Lung (tissue), 12 donors: ENCODE data around the gene RABGAP1L. TPM values are rescaled to one million over a fixed set of nuclear protein-coding genes. Genes with fewer than 3 reads are reported as not detected.

ENCODE experiments used
- ATAC-seq: fragments of 200-7000 bp; cut with Tn5 transposase; one replicate; pipeline ENCODE4 v1.9.1; 2020; ENCODE audit warnings: moderate number of reproducible peaks; ENCODE audit not compliant: insufficient read depth, low FRiP score
- DNase-seq, 3 donors: peaks; one replicate each; pipeline ENCODE4 v3.0.0-alpha.2; 2013 to 2017
- H3K27ac ChIP-seq, 2 donors: one replicate each; pipeline ENCODE4 v1.5.1; 2013; ENCODE audit warnings: mild to moderate bottlenecking in 2 of 2, moderate library complexity in 2 of 2, control low read depth in 1 of 2, inconsistent platforms in 1 of 2, low read depth in 1 of 2, low read length in 1 of 2
- H3K27me3 ChIP-seq, 3 donors: one replicate each; pipeline ENCODE4 v1.5.1; 2013; ENCODE audit warnings: low read length in 2 of 3; ENCODE audit not compliant: control insufficient read depth in 3 of 3, insufficient read depth in 3 of 3
- H3K36me3 ChIP-seq, 4 donors: one replicate each; pipeline ENCODE4 v1.5.1; 2013; ENCODE audit warnings: low read length in 4 of 4, mild to moderate bottlenecking in 1 of 4, moderate library complexity in 1 of 4; ENCODE audit not compliant: control insufficient read depth in 4 of 4, insufficient read depth in 4 of 4
- H3K4me1 ChIP-seq, 5 donors: one replicate each; pipeline ENCODE4 v1.5.1; 2013; ENCODE audit warnings: low read length in 5 of 5, mild to moderate bottlenecking in 2 of 5, moderate library complexity in 1 of 5; ENCODE audit not compliant: control insufficient read depth in 5 of 5, insufficient read depth in 5 of 5
- H3K4me3 ChIP-seq: one replicate; pipeline ENCODE4 v1.5.1; 2013; ENCODE audit warnings: mild to moderate bottlenecking, control low read depth, moderate library complexity
- H3K9ac ChIP-seq, 2 donors: one replicate each; pipeline ENCODE4 v1.5.1; 2013; ENCODE audit warnings: low read length in 2 of 2, control low read depth in 1 of 2; ENCODE audit not compliant: insufficient read depth in 1 of 2
- H3K9me3 ChIP-seq, 4 donors: one replicate each; pipeline ENCODE4 v1.5.1; 2013; ENCODE audit warnings: low read length in 3 of 4, mild to moderate bottlenecking in 1 of 4, moderate library complexity in 1 of 4; ENCODE audit not compliant: control insufficient read depth in 4 of 4, insufficient read depth in 3 of 4
- WGBS, 2 donors: extraction: QIAGEN DNeasy Blood & Tissue Kit; methylation state at CpG; one replicate each; pipeline ENCODE4 v1.1.7; 2013; 5-methylcytosine and 5-hydroxymethylcytosine counted together
- polyA plus RNA-seq, 2 donors: library from polyadenylated mRNA; stranded (reverse); fragments of 200-250 nt; gene quantifications; one replicate each; pipeline ENCODE4 v1.2.1, GENCODE V29; 2013
- total RNA-seq, 2 donors: library from RNA; depleted of rRNA in 1 of 2; stranded (reverse); fragments of >200 nt in 1 of 2; gene quantifications; one replicate each; pipeline ENCODE4 v1.2.1, GENCODE V29; 2014 to 2021
- TF ChIP-seq, protein P1 (sequence below): IDR thresholded peaks from 2 replicates; pipeline ENCODE4 v1.5.1; 2012; ENCODE audit warnings: mild to moderate bottlenecking; ENCODE audit errors: control extremely low read depth, extremely low read depth
- donor health status: control.
- donor health status: control.
- donor health status: Bipolar disorder and iron deficiency.
- donor health status: healthy.
- donor health status: DM: yes; HTN: yes; CAD: no.

The RABGAP1L gene
- total and polyA plus RNA-seq, 4 donors = 16.0 to 123 (median 44.5) TPM

DNA sequence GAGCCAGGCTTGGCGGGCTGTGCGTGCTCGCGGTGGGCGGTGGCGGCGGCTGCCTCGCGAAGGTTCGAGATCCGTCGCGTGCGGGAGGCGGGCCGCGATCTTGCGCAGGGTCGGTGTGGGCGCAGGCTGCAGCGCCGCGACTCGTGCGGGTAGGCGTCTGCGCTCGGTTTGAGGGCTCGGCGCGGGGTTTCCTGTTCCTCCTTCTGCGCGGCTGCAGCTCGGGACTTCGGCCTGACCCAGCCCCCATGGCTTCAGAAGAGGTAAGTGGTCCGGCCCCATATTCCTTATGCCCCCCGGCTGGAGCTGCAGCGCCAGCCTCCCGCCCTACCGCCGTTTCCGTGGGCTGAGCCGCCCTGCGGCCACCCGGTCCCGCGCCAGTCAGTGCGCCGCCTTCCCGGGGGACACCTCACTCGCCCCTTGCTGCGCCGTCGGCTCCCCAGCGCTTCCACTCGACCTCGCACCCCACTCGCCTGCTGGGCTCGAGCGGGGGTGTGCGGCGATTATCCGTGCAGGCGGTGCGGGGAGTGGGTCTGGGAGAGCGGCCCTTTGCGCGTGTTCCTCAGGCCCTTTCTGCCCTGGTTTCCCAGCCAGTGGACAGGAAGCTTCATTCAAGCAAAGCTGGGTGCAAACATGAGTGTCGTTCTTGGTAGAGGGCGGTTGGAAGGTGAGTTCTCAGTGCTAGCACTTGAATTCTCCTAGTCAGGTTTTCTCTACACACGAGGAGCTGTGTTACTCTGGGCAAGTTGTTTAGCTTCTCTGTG, 840.8 kb downstream of the RABGAP1L start, which contains the start of gene CACYBP:
Gene CACYBP (plus strand): TSS at position 12 of the 761 bp plus-strand sequence. CDS start 234 bp downstream, at position 246.
- ATAC-seq (no peak), DNase-seq (peak in 2 of 3 donors; percentile 50 to 54)
- Histone ChIP-seq H3K36me3 (peaks cover 0 to 3% (median under 1%) of the 10 kb centered on the region in 4 donors), H3K27me3 (no peaks in the 10 kb centered on the region), H3K4me3 (peak within 1 kb of the TSS; percentile 89), H3K27ac (peak within 1 kb of the TSS; percentile 96 to 97), H3K9me3 (no peaks in the 10 kb centered on the region), H3K4me1 (peaks cover 3 to 29% (median 6%) of the 10 kb centered on the region in 5 donors), H3K9ac (peak within 1 kb of the TSS; percentile 97 to 99)
- TF ChIP-seq, protein P1, sequence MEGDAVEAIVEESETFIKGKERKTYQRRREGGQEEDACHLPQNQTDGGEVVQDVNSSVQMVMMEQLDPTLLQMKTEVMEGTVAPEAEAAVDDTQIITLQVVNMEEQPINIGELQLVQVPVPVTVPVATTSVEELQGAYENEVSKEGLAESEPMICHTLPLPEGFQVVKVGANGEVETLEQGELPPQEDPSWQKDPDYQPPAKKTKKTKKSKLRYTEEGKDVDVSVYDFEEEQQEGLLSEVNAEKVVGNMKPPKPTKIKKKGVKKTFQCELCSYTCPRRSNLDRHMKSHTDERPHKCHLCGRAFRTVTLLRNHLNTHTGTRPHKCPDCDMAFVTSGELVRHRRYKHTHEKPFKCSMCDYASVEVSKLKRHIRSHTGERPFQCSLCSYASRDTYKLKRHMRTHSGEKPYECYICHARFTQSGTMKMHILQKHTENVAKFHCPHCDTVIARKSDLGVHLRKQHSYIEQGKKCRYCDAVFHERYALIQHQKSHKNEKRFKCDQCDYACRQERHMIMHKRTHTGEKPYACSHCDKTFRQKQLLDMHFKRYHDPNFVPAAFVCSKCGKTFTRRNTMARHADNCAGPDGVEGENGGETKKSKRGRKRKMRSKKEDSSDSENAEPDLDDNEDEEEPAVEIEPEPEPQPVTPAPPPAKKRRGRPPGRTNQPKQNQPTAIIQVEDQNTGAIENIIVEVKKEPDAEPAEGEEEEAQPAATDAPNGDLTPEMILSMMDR = no peak
- 0% methylated on average over 61 to 71 of the region's 71 CpGs for WGBS, 2 donors

DNA sequence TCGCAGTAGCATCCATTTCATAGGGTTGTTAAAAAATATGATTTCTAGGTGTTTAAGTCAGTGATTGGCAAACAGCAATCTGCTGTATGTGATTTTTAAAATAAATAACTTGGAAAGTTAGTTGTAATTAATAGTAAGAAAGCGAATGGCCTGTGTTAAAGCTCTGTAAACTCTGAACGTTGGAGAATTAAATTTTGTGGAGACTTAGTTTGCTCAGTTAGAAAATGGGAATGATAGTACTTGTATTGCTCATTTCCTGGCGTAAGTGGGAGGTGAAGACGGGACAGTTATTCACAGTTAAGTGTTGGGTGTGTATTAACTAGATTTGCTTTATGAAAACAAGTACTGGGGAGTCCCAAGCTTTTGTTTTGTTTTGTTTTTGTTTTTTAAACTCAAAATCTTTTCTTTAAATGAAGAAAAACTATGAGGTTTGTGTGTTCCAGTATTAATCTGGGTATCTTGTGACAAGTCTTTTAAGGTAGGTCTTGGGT, 841.4 kb downstream of the RABGAP1L start:
- H3K27me3 ChIP-seq = no peaks in the 10 kb centered on the region
- ATAC-seq (no peak), DNase-seq (no peak)
- 4 to 8% methylated on average over 5 of the region's 5 CpGs for WGBS, 2 donors
- H3K27ac ChIP-seq = peak overlapping the region in 1 of 2 donors; percentile 97
- peak overlapping the region; percentile 76 to 81 for H3K9ac ChIP-seq
- H3K4me1 ChIP-seq = peaks cover 3 to 29% (median 6%) of the 10 kb centered on the region in 5 donors
- peaks cover 0 to 3% (median under 1%) of the 10 kb centered on the region in 4 donors for H3K36me3 ChIP-seq
- peak overlapping the region; percentile 89 for H3K4me3 ChIP-seq
- TF ChIP-seq, protein P1 = no peak
- no peaks in the 10 kb centered on the region for H3K9me3 ChIP-seq

DNA sequence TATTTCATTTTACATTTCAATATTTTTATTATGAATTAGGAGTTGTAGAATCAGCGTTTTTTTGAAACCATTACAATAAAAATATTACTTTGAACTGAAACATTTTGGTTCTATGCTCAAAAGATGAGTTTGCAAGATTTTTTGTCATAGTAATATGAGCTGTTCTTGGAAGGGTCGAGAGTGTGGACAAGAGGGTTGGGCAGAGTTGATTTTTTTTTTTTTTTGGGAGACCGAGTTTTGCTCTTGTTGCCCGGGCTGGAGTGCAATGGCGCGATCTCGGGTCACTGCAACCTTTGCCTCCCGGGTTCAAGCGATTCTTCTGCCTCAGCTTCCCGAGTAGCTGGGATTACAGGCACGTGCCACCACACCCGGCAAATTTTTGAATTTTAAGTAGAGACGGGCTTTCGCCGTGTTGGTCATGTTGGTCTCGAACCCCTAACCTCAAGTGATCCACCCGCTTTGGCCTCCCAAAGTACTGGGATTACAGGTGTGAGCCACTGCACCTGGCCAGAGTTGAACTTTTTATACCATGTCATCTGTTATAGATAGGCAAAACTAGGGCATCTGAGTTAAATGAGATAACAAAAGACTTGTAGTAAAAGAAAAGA, 843.7 kb downstream of the RABGAP1L start:
- no peaks in the 10 kb centered on the region for H3K9me3 ChIP-seq
- ATAC-seq (no peak), DNase-seq (peak in 2 of 3 donors; percentile 40 to 63)
- 84 to 91% methylated on average over 17 of the region's 17 CpGs for WGBS, 2 donors
- peaks cover 3 to 11% (median 6%) of the 10 kb centered on the region in 4 donors for H3K36me3 ChIP-seq
- no peak overlapping the region for H3K4me3 ChIP-seq
- TF ChIP-seq, protein P1 = no peak
- H3K9ac ChIP-seq = no peak overlapping the region
- peaks cover 3 to 29% (median 6%) of the 10 kb centered on the region in 5 donors for H3K4me1 ChIP-seq
- no peak overlapping the region for H3K27ac ChIP-seq
- H3K27me3 ChIP-seq = no peaks in the 10 kb centered on the region
